A549 (cell line): ENCODE measurements around the gene ZNF793. TPM values are rescaled to one million over a fixed set of nuclear protein-coding genes. Genes with fewer than 3 reads are reported as not detected.
A peak's percentile ranks its signal among the peaks of the same experiment; 100 is the strongest.

Source experiments
- ATAC-seq, 2 experiments: fragments of 200-7000 bp in 1 of 2; fragments of >200 bp in 1 of 2; cut with Nextera tagmentation in 1 of 2; cut with Tn5 transposase in 1 of 2; 3 replicates each; pipeline versions ENCODE4 v1.8.0 to v1.9.1; 2018 to 2020; ENCODE audit warnings: mild to moderate bottlenecking in 1 of 2, moderate library complexity in 1 of 2
- CTCF ChIA-PET: fragments of 300-600 bp; sonication (Branson Sonifier 250); formaldehyde crosslinking; extraction: SDS; loops from one replicate; lab custom pipeline; 2021; ENCODE audit warnings: antibody characterized with exemption, inconsistent platforms; lab: Yijun Ruan, JAX
- POLR2A ChIA-PET: fragments of 350-600 bp; formaldehyde crosslinking; extraction: SDS; loops from one replicate; lab custom pipeline; 2021; ENCODE audit warnings: antibody characterized with exemption, inconsistent platforms; lab: Yijun Ruan, JAX
- DNase-seq, 2 experiments: peaks; one replicate each; pipeline versions ENCODE4 v3.0.0 to v3.0.0-alpha.2; 2011 to 2016; ENCODE audit warnings: low read depth in 1 of 2, low spot score in 1 of 2
- FAIRE-seq: peaks from 2 replicates; lab custom pipeline; 2011; peaks lifted over from hg19 to GRCh38; lab: Jason Lieb, UNC
- H3K27ac ChIP-seq, 2 experiments: fragments of >200 bp; sonication (Bioruptor Twin); formaldehyde crosslinking; 3 replicates each; pipeline ENCODE4 v1.5.1; 2016 to 2017
- H3K4me1 ChIP-seq: fragments of >200 bp; sonication (Bioruptor Twin); formaldehyde crosslinking; 3 replicates; pipeline ENCODE4 v1.6.1; 2016
- H3K4me2 ChIP-seq: fragments of >200 bp; sonication (Bioruptor Twin); formaldehyde crosslinking; 3 replicates; pipeline ENCODE4 v1.6.1; 2016
- H3K4me3 ChIP-seq: fragments of >200 bp; sonication (Bioruptor Twin); formaldehyde crosslinking; 3 replicates; pipeline ENCODE4 v1.5.1; 2016
- H3K9me3 ChIP-seq: fragments of >200 bp; sonication (Bioruptor Twin); formaldehyde crosslinking; 3 replicates; pipeline ENCODE4 v1.6.1; 2016
- CBX2 ChIP-seq: fragments of 200-600 bp; sonication (generic); IDR thresholded peaks from 2 replicates; pipeline ENCODE4 v1.6.1; 2016; ENCODE audit warnings: low read depth, mild to moderate bottlenecking, borderline replicate concordance
- CBX8 ChIP-seq: fragments of 200-600 bp; sonication (generic); IDR thresholded peaks from 2 replicates; pipeline ENCODE4 v1.6.1; 2016
- CHD4 ChIP-seq: fragments of 200-600 bp; sonication (generic); IDR thresholded peaks from 2 replicates; pipeline ENCODE4 v1.6.1; 2016; ENCODE audit warnings: antibody characterized with exemption, mild to moderate bottlenecking, borderline replicate concordance
- EHF ChIP-seq: fragments of 250-450 bp; sonication (Bioruptor Pico); IDR thresholded peaks from 2 replicates; pipeline ENCODE4 v1.5.0; 2020; ENCODE audit warnings: mild to moderate bottlenecking
- EHMT2 ChIP-seq: fragments of 200-600 bp; sonication (generic); IDR thresholded peaks from 2 replicates; pipeline ENCODE4 v1.6.1; 2016; ENCODE audit warnings: antibody characterized with exemption, low read depth, mild to moderate bottlenecking, moderate library complexity
- FOSB ChIP-seq: fragments of 250-450 bp; sonication (Bioruptor Pico); IDR thresholded peaks from 2 replicates; pipeline ENCODE4 v1.5.0; 2020; ENCODE audit warnings: mild to moderate bottlenecking, moderate library complexity
- HDAC2 ChIP-seq: fragments of 200-600 bp; sonication (generic); IDR thresholded peaks from 2 replicates; pipeline ENCODE4 v1.6.1; 2016
- HES2 ChIP-seq: fragments of >200 bp; sonication (Bioruptor Twin); formaldehyde crosslinking; IDR thresholded peaks from 2 replicates; pipeline ENCODE4 v1.6.1; 2016
- HOXA7 ChIP-seq: fragments of 250-450 bp; sonication (Bioruptor Pico); IDR thresholded peaks from 2 replicates; pipeline ENCODE4 v1.5.0; 2020; ENCODE audit warnings: mild to moderate bottlenecking, moderate library complexity
- HOXB13 ChIP-seq: fragments of 250-450 bp; sonication (Bioruptor Pico); IDR thresholded peaks from 2 replicates; pipeline ENCODE4 v1.5.0; 2020; ENCODE audit warnings: low read depth, mild to moderate bottlenecking, moderate library complexity
- NFE2L2 ChIP-seq: fragments of 150-350 bp; conservative IDR thresholded peaks from 2 replicates; pipeline ENCODE4 v1.6.1; 2014; ENCODE audit warnings: low read length
- NPAS2 ChIP-seq: fragments of 250-450 bp; sonication (Bioruptor Pico); IDR thresholded peaks from 2 replicates; pipeline ENCODE4 v1.8.0; 2022; ENCODE audit warnings: mild to moderate bottlenecking, moderate library complexity, borderline replicate concordance
- PBX3 ChIP-seq: IDR thresholded peaks from 2 replicates; pipeline ENCODE4 v1.6.1; 2012
- PHF8 ChIP-seq: fragments of 200-600 bp; sonication (generic); IDR thresholded peaks from 2 replicates; pipeline ENCODE4 v1.6.1; 2016; ENCODE audit warnings: low read depth, mild to moderate bottlenecking, antibody characterized with exemption, moderate library complexity, borderline replicate concordance
- POLR2A ChIP-seq: IDR thresholded peaks from 2 replicates; pipeline ENCODE4 v1.6.1; 2012; ENCODE audit warnings: mild to moderate bottlenecking, low read length
- RARB ChIP-seq: fragments of 250-450 bp; sonication (Bioruptor Pico); IDR thresholded peaks from 2 replicates; pipeline ENCODE4 v1.8.0; 2021; ENCODE audit warnings: mild to moderate bottlenecking, moderate library complexity
- RCOR1 ChIP-seq: fragments of 150-350 bp; IDR thresholded peaks from 2 replicates; pipeline ENCODE4 v1.6.1; 2014; ENCODE audit warnings: antibody characterized with exemption, low read length, low read depth
- REST ChIP-seq: fragments of 200-600 bp; sonication (generic); IDR thresholded peaks from 2 replicates; pipeline ENCODE4 v1.6.1; 2016; ENCODE audit warnings: antibody characterized with exemption, mild to moderate bottlenecking, moderate library complexity
- RFX5 ChIP-seq: fragments of 450-650 bp; IDR thresholded peaks from 2 replicates; pipeline ENCODE4 v1.7.1; 2014; ENCODE audit warnings: antibody characterized with exemption, mild to moderate bottlenecking, moderate library complexity
- RNF2 ChIP-seq: fragments of 200-600 bp; sonication (generic); IDR thresholded peaks from 2 replicates; pipeline ENCODE4 v1.6.1; 2016; ENCODE audit warnings: low read depth, mild to moderate bottlenecking, antibody characterized with exemption, moderate library complexity, borderline replicate concordance
- SREBF2 ChIP-seq: fragments of 450-650 bp; IDR thresholded peaks from 2 replicates; pipeline ENCODE4 v1.6.1; 2014; ENCODE audit warnings: mild to moderate bottlenecking, moderate library complexity
- TFCP2L1 ChIP-seq: fragments of 250-450 bp; sonication (Bioruptor Pico); IDR thresholded peaks from 2 replicates; pipeline ENCODE4 v1.5.0; 2021; ENCODE audit warnings: mild to moderate bottlenecking
- TP53 ChIP-seq: fragments of 250-450 bp; sonication (Bioruptor Pico); IDR thresholded peaks from 2 replicates; pipeline ENCODE4 v1.5.0; 2021; ENCODE audit warnings: mild to moderate bottlenecking, moderate library complexity
- ZNF302 ChIP-seq: fragments of 250-450 bp; sonication (Bioruptor Pico); IDR thresholded peaks from 2 replicates; pipeline ENCODE4 v1.9.0; 2021; ENCODE audit warnings: inconsistent platforms, mild to moderate bottlenecking, moderate library complexity
- WGBS: methylation state at CpG from one replicate; pipeline ENCODE4 v1.1.6; 2017; ENCODE audit errors: missing lambda C conversion rate; 5-methylcytosine and 5-hydroxymethylcytosine counted together
- polyA plus RNA-seq, 4 experiments: library from polyadenylated mRNA; depleted of rRNA in 3 of 4; stranded (reverse); fragments of >200 nt; fragmentation: RNase III in 1 of 4; extraction: RNeasy Plus Mini Kit Qiagen cat#74134 plus additional on column Dnase treatment in 1 of 4; gene quantifications; 2 replicates in 3 of 4; 3 replicates in 1 of 4; pipeline ENCODE4 v1.2.3, GENCODE V29; 2011 to 2017

ZNF793 gene
- polyA plus RNA-seq, 2 of the 4 experiments (the other 2 are of a cell fraction) = 0.12 to 0.17 TPM

GRCh38 chr19:37505958-37506386 lies 767 bp upstream of the ZNF793 start:
- Histone ChIP-seq H3K9me3 (peaks cover 96% of the 10 kb centered on the region), H3K27ac (no peak overlapping the region), H3K4me2 (no peak overlapping the region), H3K4me3 (peak overlapping the region; percentile 20; the same call in 1 of the 3 replicates), H3K4me1 (no peaks in the 10 kb centered on the region)
- 24% methylated on average over 12 of the region's 12 CpGs for WGBS
- TF ChIP-seq RFX5 = no peak
- no peak for TF ChIP-seq RCOR1
- TF ChIP-seq HOXB13 (CRISPR knock-in tag) = no peak
- no peak for TF ChIP-seq CHD4
- TF ChIP-seq HES2 = no peak
- TF ChIP-seq NPAS2 (CRISPR knock-in tag) = no peak
- TF ChIP-seq NFE2L2 = no peak
- no peak for TF ChIP-seq TP53 (CRISPR knock-in tag)
- no peak for TF ChIP-seq CBX2
- TF ChIP-seq REST = no peak
- no peak for TF ChIP-seq HDAC2
- no peak for TF ChIP-seq PBX3
- ChIA-PET POLR2A (no interaction called here), CTCF (no interaction called here)
- DNase-seq (no peak), FAIRE-seq (no peak), ATAC-seq (no peak)

GRCh38 chr19:37507167-37507464 lies 377 bp downstream of the ZNF793 start:
- H3K4me2 ChIP-seq = no peak overlapping the region
- H3K4me3 ChIP-seq = no peak overlapping the region
- 56% methylated on average over 9 of the region's 9 CpGs for WGBS
- ChIA-PET POLR2A (no interaction called here), CTCF (no interaction called here)
- no peak for ATAC-seq
- peaks cover 95% of the 10 kb centered on the region for H3K9me3 ChIP-seq
- no peak overlapping the region for H3K27ac ChIP-seq
- no peak for FAIRE-seq
- no peaks in the 10 kb centered on the region for H3K4me1 ChIP-seq
- no peak for TF ChIP-seq RFX5
- TF ChIP-seq RNF2 = no peak
- no peak for TF ChIP-seq FOSB
- no peak for TF ChIP-seq SREBF2
- no peak for TF ChIP-seq RARB
- TF ChIP-seq POLR2A = no peak
- no peak for TF ChIP-seq TFCP2L1 (CRISPR knock-in tag)
- TF ChIP-seq PHF8 = no peak
- no peak for TF ChIP-seq HOXA7 (CRISPR knock-in tag)
- no peak for TF ChIP-seq NFE2L2
- TF ChIP-seq CBX8 = no peak
- no peak for TF ChIP-seq ZNF302 (CRISPR knock-in tag)
- TF ChIP-seq EHF = no peak
- TF ChIP-seq PBX3 = no peak
- TF ChIP-seq EHMT2 = no peak
- no peak for DNase-seq
